HepG2 (cell line): ENCODE results near the gene RPP25L.

ENCODE experiments used
- CTCF ChIP-seq: sonication (generic); formaldehyde crosslinking; IDR thresholded peaks from 2 replicates; pipeline ENCODE4 v1.5.0; 2020; ENCODE audit warnings: mild to moderate bottlenecking, missing genetic modification reagents, moderate library complexity
- EP300 ChIP-seq, 3 experiments: sonication (generic) in 1 of 3; formaldehyde crosslinking in 1 of 3; IDR thresholded peaks; 2 replicates each; pipeline versions ENCODE4 v1.5.1 to v1.6.1; 2011 to 2020; ENCODE audit warnings: low read depth in 2 of 3, low read length in 2 of 3, borderline replicate concordance in 1 of 3, improper control_type of control experiment in 1 of 3, mild to moderate bottlenecking in 1 of 3, missing genetic modification reagents in 1 of 3, moderate library complexity in 1 of 3
- FOXC1 ChIP-seq: sonication (generic); formaldehyde crosslinking; IDR thresholded peaks from 2 replicates; pipeline ENCODE4 v1.8.0; 2022; ENCODE audit warnings: mild to moderate bottlenecking, missing genetic modification reagents, borderline replicate concordance
- GMEB1 ChIP-seq: sonication (generic); formaldehyde crosslinking; IDR thresholded peaks from 2 replicates; pipeline ENCODE4 v1.5.1; 2020; ENCODE audit warnings: missing genetic modification reagents, mild to moderate bottlenecking, borderline replicate concordance
- KAT7 ChIP-seq: IDR thresholded peaks from 2 replicates; pipeline ENCODE4 v1.6.1; 2018; ENCODE audit warnings: borderline replicate concordance, missing compliant biosample characterization
- POLR2AphosphoS2 ChIP-seq: IDR thresholded peaks from 2 replicates; pipeline ENCODE4 v1.6.1; 2011; ENCODE audit warnings: low read depth, low read length, improper control_type of control experiment
- POLR2G ChIP-seq: fragments of 200-400 bp; formaldehyde crosslinking; IDR thresholded peaks from 2 replicates; pipeline ENCODE4 v1.6.1; 2018; ENCODE audit warnings: mild to moderate bottlenecking, low read depth, low read length, moderate library complexity
- PRDM10 ChIP-seq: sonication (generic); formaldehyde crosslinking; IDR thresholded peaks from 2 replicates; pipeline ENCODE4 v1.4.0; 2020; ENCODE audit warnings: low read depth, missing genetic modification reagents
- SRF ChIP-seq: IDR thresholded peaks from 2 replicates; pipeline ENCODE4 v1.6.1; 2011; ENCODE audit warnings: mild to moderate bottlenecking, low read depth, low read length, moderate library complexity
- THAP9 ChIP-seq: sonication (generic); formaldehyde crosslinking; IDR thresholded peaks from 2 replicates; pipeline ENCODE4; 2020; ENCODE audit warnings: missing genetic modification reagents, mild to moderate bottlenecking, borderline replicate concordance
- ZBTB34 ChIP-seq: sonication (generic); formaldehyde crosslinking; IDR thresholded peaks from 2 replicates; pipeline ENCODE4 v1.8.0; 2022; ENCODE audit warnings: mild to moderate bottlenecking, missing genetic modification reagents
- ZNF367 ChIP-seq: sonication (generic); formaldehyde crosslinking; IDR thresholded peaks from 2 replicates; pipeline ENCODE4 v1.4.0; 2020; ENCODE audit warnings: missing genetic modification reagents, borderline replicate concordance
- ZNF737 ChIP-seq: sonication (generic); formaldehyde crosslinking; IDR thresholded peaks from 2 replicates; pipeline ENCODE4 v1.5.0; 2020; ENCODE audit warnings: missing genetic modification reagents, mild to moderate bottlenecking, borderline replicate concordance
- ZNF777 ChIP-seq: sonication (generic); formaldehyde crosslinking; IDR thresholded peaks from 2 replicates; pipeline ENCODE4 v1.4.0; 2020; ENCODE audit warnings: missing genetic modification reagents

GRCh38 chr9:34615132-34615531, 3.2 kb upstream of the RPP25L start:
- TF ChIP-seq EP300 (IDR thresholded peaks at IDR 0.05; ENCODE audit: low read depth in 2 of 2, low read length in 2 of 2) (no peak), EP300 (CRISPR knock-in tag; IDR thresholded peaks at IDR 0.05; ENCODE audit: borderline replicate concordance) (no peak), CTCF (CRISPR knock-in tag) (no peak), ZNF777 (no peak), KAT7 (CRISPR knock-in tag) (no peak), THAP9 (CRISPR knock-in tag) (no peak), ZBTB34 (CRISPR knock-in tag) (no peak), SRF (no peak), ZNF367 (CRISPR knock-in tag) (no peak), POLR2G (no peak), GMEB1 (CRISPR knock-in tag) (no peak), FOXC1 (CRISPR knock-in tag) (no peak), PRDM10 (CRISPR knock-in tag) (no peak), POLR2AphosphoS2 (no peak), ZNF737 (CRISPR knock-in tag) (no peak)
